AML-193 (cell line): ENCODE data around the gene FCHSD2.
"Not testable (repeated sequence)": the region's sequence is repeated elsewhere in the genome, so short reads cannot be mapped to it uniquely, and the experiment has no call there.

Source experiments
- DNase-seq, 2 experiments: peaks; one replicate each; lab custom pipeline; 2025; lab: John Stamatoyannopoulos, UW

Gene FCHSD2

GRCh38 chr11:73058989-73059674 is 83.0 kb downstream of the FCHSD2 start:
- no peak for DNase-seq

- no peak for DNase-seq
Measured at GRCh38 chr11:73055655-73056354, 86.3 kb downstream of the FCHSD2 start.

GRCh38 chr11:73055002-73055401 is 87.1 kb downstream of the FCHSD2 start:
- no peak for DNase-seq

GRCh38 chr11:73053964-73054363 is 88.2 kb downstream of the FCHSD2 start:
- no peak for DNase-seq

- DNase-seq: no peak
Measured at GRCh38 chr11:73048446-73048845, 93.7 kb downstream of the FCHSD2 start.

- no peak for DNase-seq
Measured at GRCh38 chr11:73047773-73048371, 94.2 kb downstream of the FCHSD2 start.

- DNase-seq: no peak
Measured at GRCh38 chr11:73040046-73040445, 102.1 kb downstream of the FCHSD2 start.

GRCh38 chr11:73034777-73035176 is 107.3 kb downstream of the FCHSD2 start:
- no peak for DNase-seq

GRCh38 chr11:73034331-73034730 is 107.8 kb downstream of the FCHSD2 start:
- DNase-seq: no peak

- DNase-seq: no peak
Measured at GRCh38 chr11:73030130-73030529, 112.0 kb downstream of the FCHSD2 start.

- no peak for DNase-seq
Measured at GRCh38 chr11:73029403-73029802, 112.7 kb downstream of the FCHSD2 start.

GRCh38 chr11:73028611-73029010 is 113.5 kb downstream of the FCHSD2 start:
- DNase-seq: no peak

- DNase-seq: not testable (repeated sequence)
Measured at GRCh38 chr11:73027840-73028239, 114.3 kb downstream of the FCHSD2 start.

GRCh38 chr11:73024639-73025038 is 117.5 kb downstream of the FCHSD2 start:
- DNase-seq: no peak

GRCh38 chr11:73019996-73020395 is 122.1 kb downstream of the FCHSD2 start:
- no peak for DNase-seq

GRCh38 chr11:73019449-73019848 is 122.7 kb downstream of the FCHSD2 start:
- DNase-seq: no peak

- DNase-seq: no peak
Measured at GRCh38 chr11:73018856-73019255, 123.3 kb downstream of the FCHSD2 start.

- DNase-seq: no peak
Measured at GRCh38 chr11:73017024-73017751, 124.9 kb downstream of the FCHSD2 start.

- no peak for DNase-seq
Measured at GRCh38 chr11:73013021-73013420, 129.1 kb downstream of the FCHSD2 start.

GRCh38 chr11:73012121-73012863 is 129.8 kb downstream of the FCHSD2 start:
- DNase-seq: no peak

GRCh38 chr11:73011126-73011817 is 130.8 kb downstream of the FCHSD2 start:
- no peak for DNase-seq
